HG02884 (cell line): ENCODE results near the gene ECEL1.
"Not testable (repeated sequence)": the region's sequence is repeated elsewhere in the genome, so short reads cannot be mapped to it uniquely, and the experiment has no call there.

Experiments used
- ATAC-seq: cut with Tn5 transposase; IDR thresholded peaks from one replicate; pipeline ENCODE4 v1.9.1; 2021; ENCODE audit warnings: mild to moderate bottlenecking, moderate library complexity; ENCODE audit not compliant: unreplicated experiment

Gene ECEL1

DNA sequence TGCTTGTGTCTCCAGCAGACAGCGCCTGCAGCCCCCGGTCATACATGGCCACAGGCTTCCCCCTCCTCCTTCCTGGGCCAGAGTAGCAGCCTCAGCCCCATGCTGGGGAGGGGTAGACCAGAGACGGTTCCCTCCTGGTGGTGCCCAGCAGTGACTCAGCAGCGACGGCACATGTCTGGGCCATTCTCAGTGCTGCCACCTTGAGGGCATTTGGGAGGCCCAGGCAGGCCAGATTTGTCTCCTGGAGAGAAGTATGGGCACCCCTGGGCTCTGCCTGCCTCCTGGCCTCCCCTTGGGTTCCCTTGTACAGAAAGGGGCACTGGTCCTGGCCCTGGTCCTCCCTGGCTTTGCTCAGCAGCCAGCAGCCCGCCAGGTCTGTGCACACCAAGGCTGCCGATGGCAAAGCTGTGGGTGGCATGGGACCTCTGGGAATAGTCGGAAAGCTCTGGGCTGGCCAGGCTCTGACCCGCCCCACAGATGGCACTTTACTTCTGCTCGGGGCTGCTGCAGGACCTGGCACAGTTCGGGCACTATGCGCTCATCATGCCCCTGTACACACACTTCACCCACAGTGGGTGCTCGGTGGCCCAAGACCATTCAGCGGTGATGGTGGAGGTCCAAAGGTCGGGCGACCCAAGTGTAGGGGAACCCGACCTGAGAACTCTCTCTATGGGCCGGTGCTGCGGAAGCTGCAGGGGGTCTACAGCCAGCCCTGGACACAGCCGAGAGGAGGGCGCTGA lies 43.1 kb downstream of the ECEL1 start:
- ATAC-seq: no peak

DNA sequence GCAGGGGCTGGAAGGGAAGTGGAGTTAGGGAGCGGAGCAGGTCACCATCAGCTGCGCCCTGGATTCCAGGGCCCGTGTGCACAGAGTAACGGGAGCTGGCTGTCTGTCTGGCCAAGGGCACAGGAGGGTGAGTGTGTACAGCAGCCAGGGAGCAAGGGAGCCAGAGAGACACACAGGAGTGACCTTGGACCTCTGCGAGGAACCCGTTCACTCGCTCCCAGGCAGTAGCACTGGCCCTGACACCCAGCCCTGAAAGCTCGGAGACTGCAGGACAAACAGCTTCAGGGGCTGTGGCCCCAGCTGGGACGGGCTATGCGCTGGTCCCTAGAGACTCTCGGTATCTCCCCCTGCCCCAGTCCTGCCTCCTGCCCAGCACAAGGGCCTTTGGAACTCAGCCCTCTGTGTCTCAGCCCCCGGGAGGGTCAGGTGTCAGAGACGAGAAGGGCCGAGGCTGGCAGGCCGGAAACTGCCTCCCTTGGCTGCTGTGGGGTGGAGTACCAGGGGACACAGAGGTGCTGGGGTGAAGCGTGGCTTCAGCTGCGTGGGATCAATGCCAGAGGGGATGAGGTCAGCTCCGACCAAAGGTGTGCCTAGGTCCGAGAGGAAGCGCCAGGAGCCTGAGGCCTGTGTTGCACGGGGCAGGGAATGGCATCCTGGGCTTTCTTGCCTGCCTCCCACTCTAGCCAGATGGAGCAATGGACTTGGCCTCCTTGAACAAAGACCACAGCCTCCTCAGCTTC lies 43.8 kb downstream of the ECEL1 start:
- not testable (repeated sequence) for ATAC-seq

DNA sequence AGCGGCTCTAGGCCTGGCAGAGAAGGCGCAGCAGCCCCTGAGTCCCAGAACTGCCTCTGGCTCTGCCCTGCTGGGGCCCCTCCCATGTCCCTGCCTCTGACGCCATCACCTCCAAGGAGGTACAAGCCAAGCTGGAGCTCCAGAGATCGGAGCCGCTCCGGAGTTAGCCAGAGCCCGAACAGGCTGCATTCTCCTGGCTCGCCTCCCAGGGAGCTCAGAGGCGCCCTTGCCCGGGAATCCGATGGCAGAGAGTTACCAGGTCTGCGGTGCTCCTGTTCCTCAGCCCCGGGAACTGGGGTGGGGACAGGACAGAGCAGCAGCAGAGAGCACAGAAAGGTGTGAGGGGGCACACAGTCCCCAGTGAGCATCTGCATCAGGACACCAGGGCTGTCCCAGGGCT lies 44.6 kb downstream of the ECEL1 start:
- not testable (repeated sequence) for ATAC-seq

DNA sequence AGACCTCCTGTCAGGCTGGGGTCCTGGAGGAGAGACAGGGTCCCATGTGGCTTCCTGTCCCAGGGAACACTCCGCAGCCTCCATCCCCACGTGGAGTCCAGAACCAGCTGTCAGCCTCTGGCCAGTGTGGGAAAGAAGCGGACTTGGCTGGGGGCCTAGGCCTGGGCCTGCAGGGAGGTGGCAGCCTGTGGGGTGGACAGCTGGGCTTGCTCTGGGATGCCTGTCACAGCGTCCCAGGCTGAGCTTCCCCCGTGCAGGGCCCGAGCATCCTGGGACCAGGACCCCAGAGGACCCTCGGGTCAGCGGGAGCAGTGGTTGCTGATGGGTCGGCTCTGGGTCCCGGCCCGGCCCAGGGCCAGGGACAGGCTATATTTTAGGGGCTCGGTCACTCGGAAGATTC lies 45.2 kb downstream of the ECEL1 start:
- ATAC-seq: not testable (repeated sequence)

DNA sequence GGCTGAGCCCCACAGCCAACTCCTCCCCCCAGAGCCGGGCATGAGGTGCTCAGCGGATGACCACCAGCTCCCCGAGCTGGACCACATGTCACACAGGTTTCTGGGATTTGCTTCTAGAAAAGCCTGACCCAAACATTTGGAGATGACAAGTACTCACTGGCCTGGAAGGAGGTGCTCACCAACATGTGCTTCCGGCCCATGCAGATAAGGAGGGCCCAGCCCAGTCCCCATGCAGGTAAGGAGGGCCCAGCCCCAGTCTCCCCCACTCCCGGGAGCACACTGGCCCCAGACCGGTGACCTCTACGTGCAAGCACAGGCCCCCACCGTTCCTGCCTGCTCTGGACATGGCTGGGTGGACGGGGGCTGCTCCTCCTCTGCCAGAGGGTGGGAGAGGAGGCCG lies 45.7 kb downstream of the ECEL1 start:
- not testable (repeated sequence) for ATAC-seq

DNA sequence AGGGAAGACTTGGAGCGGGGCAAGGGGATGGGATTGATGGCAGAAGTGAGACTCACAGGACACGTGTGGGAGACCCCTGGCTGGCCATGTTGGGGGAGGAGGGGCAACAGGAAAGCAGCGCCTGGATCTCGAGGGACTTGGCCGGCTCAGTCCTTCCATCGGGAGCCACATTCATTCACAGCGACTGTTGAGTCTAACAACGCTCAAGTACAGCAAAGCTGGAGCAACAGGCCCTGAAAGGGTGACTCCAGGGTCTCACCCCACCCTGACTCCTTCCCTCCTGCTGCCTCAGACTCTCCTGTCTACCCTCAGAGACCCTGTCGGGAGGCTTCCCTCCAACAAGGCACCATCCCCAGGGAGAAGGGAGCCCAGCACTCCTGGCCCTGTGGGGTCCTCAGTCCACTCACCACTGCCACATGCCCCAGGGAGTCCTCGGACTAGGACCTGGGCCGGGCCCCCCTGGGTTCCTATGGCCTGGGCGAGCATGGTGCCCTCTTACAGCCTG lies 46.4 kb downstream of the ECEL1 start:
- no peak for ATAC-seq

DNA sequence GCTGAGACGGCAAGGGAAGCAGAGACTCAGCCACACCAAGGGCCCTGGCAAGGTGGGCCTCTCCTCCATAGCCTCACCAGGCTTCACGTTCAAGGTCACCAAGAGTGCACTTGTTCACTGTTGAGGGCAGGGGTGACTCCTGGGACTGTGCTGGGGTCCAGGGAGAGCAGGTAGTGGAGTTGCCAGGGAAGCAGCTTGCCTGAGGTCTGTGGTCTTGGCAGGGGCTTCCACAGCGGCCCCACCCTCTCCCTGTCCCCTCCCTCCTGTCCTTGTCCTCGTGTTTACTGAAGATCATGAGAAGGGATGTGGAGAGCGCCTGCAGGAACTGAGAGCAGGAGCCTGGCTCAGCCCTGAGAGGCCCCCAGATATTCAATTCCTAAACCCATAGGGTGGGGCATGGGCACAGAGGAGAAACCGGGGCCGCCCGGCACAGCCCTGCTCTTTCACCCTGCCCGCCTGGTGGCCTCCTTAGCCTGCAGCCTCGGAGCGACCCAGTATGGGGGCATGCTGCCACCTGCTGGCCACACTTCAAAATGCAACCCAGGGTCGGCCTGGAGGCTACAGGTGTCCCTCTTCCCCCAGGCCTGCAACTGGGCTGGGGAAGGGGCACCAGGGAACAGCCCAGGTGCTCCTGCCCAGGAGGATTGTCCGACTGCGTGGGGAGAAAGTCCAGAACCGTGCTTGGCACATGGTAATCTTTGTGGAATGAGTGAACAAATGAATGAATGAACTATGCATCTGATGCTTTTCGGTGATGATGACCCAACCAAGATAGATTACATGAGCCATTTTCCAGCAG lies 47.2 kb downstream of the ECEL1 start:
- not testable (repeated sequence) for ATAC-seq

DNA sequence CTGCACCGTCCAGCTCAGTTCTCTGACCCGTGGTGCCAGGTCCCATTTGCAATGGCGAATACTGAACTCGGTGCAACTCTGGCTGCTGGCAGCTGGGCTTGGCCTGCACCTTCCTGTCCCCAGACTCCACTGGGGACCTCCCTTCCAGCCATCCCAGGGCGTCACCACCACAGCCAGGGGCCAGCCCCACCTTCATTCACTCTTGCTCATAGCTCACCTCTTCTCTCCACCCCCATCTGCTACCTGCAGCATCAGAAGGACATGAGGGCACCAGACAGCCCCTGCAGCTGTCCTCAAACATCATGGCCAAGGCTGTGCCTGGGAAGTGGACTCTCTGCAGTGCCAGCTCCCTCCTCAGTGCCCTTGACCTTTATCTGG lies 47.9 kb downstream of the ECEL1 start:
- no peak for ATAC-seq

DNA sequence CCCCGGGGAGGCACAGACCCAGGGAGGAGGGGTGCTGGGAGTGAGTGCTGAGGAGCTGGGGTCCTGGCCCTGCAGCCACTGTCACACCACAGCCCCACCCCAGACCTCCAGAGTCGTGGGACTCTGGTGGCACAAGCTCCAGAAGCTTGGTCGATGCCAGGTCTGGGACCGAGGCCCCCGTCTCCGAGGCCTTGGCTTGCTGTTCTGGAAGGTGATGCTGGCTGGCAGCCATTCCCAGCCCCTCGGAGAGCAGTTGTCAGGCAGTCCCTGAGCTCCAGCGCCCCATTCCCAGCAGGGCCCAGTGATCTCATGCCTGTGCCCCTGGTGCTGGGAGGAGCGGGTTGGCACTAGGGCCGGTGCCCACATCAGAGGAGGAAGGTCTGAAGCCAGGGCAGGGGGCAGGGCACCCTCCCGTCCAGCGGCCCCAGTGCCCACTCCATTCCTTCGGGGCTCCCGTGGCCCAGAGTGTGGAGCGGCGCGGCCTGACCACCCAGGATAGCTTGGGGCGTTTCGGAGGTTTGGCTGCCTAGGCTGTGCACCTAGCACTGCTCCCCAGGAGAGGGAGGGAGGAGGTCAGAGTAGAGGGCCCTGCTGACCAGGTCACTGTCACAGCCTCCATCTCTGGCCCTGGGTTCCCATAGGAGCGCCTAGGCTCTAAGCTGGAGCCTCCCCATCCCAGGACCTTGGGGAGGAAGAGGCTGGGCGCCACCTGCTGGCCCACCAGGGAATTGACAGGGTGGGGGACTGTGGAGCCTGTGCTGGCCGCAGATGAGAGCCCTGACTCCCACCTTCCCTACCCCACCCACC lies 48.5 kb downstream of the ECEL1 start:
- ATAC-seq: no peak

DNA sequence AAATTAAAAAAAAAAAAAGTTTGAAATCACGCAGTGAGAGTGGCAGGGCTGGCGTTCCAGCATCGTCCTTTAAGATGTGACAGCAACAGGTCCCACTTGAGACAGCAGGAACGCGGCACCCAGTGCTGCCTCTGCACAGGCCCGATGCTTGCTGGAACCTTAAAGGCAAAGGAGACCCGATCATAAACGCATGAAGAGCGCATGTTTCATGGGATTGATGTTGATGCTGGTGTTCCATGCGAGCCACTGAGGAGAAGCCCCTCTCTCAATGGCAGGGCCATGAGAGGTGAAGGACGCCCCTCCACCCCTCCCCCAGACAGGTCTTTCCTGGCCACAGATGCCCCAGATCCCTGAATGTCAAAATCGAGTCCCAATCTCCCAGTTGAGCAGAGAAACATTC lies 49.5 kb downstream of the ECEL1 start:
- no peak for ATAC-seq

DNA sequence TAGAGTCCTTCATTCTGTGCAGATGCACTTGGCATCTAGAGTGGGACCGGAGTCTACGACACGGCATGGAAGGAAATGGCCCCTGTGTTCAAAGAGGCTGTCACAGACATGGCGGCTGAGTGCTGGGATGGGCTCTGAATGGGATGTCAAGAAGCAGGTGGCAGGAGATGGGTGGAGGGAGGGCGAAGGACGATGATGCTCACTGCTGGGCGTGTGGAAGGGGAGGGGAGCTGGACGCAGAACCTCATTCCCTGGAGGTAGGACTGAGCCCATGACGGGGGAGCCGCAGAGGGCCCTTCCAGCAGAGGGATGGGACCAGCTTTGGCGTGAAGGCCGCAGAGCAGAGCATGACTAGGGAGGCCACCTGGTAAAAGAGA lies 50.5 kb downstream of the ECEL1 start:
- ATAC-seq: no peak

DNA sequence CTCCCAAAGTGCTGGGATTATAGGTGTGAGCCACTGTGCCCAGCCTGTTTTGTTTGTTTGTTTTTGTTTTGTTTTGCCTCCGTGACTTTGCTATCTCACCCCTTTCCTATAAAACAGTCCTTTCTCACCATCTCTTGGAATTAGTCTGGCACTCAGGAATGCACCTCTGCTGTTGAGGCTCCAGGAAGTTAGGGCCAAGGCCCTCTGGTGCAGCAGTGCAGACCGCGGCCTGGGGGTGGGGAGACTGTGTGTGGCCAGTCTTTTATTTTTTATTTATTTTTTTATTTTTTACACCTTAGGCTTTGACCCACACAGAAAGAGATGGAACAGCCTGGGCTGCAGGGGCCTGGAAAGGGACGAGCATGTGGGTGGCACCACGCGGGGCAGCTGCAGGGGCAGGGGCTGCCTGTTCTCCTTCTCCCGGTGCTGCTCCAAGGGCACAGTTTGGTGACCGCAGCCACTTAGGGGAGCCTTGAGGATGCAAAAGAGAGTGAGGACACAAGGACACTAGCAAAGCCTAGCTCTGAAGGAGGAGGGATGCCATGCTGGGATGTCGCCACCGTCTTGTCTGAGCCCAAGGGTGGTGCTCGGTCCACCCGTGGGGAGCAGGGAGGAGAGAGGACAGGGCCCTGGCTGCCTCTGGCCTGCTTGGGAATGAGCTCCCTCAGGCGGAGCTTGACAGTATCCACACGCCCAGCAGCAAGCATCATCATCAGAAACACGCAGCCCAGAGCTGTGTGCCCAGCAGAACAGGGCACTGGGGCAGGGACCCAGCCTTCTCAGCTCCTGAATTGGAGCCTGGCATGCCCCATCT lies 51.0 kb downstream of the ECEL1 start:
- ATAC-seq: no peak

DNA sequence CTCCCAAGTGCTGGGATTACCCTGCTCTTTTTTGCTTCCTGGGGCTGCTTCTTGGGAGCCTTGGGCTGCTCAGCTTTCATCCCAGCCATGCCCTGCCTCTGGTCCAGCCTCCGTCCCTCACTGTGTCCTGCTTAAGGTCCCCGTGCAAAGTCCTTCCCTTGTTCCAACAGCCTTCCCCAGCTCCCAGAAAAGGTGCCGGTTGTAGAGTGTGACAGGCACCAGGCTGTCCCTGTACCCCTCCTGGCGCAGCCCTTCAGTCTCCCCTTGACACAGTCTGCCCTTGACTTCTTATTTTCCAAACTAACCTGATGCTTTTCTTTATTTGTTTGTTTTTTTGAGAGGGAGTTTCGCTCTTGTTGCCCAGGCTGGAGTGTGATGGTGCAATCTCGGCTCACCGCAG lies 51.8 kb downstream of the ECEL1 start:
- no peak for ATAC-seq

DNA sequence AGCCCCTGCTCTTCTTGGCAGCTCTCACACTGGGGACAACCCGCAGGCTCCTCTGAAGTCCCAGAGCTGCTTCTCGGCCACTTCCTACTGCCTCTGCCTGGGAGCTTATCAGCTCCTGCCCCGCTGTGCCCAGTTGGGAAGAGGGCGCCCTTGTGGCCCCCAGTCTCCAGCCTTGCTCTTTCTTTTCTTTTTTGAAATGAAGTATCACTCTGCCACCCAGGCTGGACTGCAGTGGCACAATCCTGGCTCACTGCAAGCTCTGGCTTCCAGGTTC lies 52.3 kb downstream of the ECEL1 start:
- ATAC-seq: no peak

DNA sequence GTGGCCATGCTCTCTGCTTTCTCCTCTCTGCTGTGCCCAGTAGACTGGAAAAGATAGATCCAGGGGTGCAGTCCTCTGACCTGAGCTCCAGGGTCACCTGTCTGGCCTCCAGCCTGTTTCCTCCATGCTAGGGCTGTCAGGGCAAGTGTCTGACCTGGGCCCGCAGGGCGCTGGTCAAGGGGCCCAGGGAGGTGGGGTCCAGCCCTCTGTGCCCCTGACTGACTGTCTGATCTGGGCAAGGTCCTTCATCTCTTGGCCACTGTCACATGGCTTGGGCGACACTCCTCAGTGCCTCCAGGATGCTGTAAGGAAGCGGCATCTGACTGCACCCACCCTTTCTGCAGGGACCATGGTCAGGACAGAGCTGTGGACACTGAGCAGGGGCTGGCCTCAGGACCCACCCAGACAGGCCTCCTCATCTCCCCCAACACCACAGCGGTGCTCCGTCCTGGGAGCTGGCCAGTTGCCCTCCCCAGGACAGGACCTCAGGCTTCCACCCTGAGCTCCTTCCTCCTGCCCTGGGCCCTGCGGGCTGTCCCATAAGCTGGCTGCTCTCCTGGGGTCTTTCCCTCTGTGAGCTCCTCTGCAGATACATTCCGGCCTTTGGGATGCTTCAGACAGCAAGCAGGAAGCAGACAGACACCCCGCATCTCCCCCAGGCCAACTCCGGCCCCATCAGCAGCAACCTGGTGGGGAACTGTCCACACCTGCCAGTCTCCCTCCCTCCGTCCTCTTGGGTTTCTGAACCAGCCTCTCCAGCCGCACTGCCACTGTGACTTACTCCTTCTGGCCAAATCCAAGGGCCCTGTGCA lies 52.9 kb downstream of the ECEL1 start:
- ATAC-seq: no peak

DNA sequence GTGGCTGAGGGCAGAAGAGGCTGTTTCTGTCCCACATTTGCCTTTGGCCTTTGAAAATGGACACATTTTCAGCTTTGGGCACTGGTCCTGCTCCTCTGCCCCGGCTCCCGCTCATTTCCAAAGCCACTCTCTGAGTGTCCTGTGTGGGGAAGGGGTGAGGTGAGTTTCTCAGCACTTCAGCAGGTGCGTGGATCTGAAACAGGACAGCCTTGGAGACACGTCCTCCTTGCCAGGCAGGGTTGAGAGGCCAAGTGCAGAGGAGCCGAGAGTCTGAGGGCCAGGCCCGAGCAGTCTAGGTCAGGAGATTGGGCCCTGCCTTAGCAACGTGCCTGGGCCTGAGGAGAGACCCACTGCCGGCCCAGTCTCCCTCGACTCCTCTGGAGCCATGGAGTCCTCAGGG lies 53.5 kb downstream of the ECEL1 start:
- ATAC-seq: no peak

DNA sequence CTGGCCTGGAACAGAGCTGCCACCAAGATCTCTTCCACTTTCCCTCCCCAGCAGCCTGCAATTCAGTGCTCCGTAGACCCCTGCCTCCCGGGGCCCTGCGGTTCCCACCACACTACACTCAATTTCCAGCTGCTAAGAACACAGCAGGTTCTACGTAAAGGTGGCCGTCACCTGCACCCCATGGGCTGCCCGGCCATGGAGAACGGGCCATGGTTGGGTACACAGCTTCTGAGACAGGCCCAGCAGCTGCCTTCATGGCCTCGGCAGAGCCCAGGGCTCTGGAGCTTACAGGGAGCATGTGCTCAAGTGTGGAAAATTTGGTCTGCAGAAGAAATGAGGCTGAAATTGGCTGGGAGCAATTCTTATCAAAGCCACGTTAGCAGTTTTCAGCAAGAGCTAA lies 54.0 kb downstream of the ECEL1 start:
- not testable (repeated sequence) for ATAC-seq

DNA sequence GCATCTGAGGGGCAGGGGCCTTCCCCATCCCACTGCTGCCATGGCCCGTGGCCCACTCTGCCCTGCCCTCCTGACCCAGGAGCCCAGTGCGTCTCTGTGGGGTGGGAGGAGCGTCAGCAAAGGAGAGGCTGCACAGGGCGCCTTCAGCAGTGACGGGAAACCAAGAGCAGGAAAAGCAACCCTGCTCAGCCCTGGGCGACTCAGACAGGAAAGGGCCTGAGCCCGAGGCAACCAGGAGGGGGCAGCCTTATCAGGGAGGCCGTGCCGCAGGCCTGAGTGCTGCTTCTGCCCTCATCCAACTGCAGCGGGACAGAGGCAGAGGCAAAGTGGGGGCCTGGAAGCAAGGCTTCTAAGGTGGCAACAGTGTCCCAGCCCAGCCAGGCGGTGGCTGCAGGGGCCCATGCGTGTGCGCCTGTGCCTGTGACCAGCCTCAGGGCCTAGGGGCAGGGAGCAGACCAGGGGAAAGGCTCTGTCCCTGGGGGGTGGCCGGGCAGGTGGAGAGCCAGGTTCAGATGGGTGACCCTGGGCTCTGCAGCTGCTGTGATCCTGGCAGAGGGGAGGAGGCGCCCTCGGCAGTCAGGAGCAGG lies 54.9 kb downstream of the ECEL1 start:
- ATAC-seq: no peak
